K562 (cell line): Measurements from ENCODE around the gene USP12. TPM values are rescaled to one million over a fixed set of nuclear protein-coding genes. Genes with fewer than 3 reads are reported as not detected.
"Not testable (repeated sequence)": the region's sequence is repeated elsewhere in the genome, so short reads cannot be mapped to it uniquely, and the experiment has no call there.

ENCODE experiments used
- ATAC-seq: fragments of 200-7000 bp; cut with Tn5 transposase; 3 replicates; pipeline ENCODE4 v1.9.1; 2020; ENCODE audit warnings: moderate library complexity
- BruUV-seq: library from RNA; stranded (reverse); fragments of 400-500 nt; replicated peaks from 2 replicates; lab custom pipeline; 2021; lab: Mats Ljungman, UMichigan
- CTCF ChIA-PET: fragments of 300-600 bp; formaldehyde crosslinking; extraction: SDS; loops from one replicate; lab custom pipeline; 2021; ENCODE audit warnings: low intra/inter-chr PET ratio; lab: Yijun Ruan, JAX
- POLR2A ChIA-PET: fragments of 300-600, 350-650 bp; sonication (Branson Sonifier 250); formaldehyde crosslinking; extraction: SDS; loops from one replicate; lab custom pipeline; 2021; ENCODE audit warnings: antibody characterized with exemption, inconsistent platforms; lab: Yijun Ruan, JAX
- DNase-seq, 4 experiments: peaks; one replicate each; pipeline versions ENCODE4 v3.0.0 to v3.0.0-alpha.2; 2011 to 2018; ENCODE audit warnings: low spot score in 3 of 4, mixed read lengths in 3 of 4; ENCODE audit errors: extremely low read depth in 1 of 4
- FAIRE-seq: peaks from 2 replicates; lab custom pipeline; 2011; peaks lifted over from hg19 to GRCh38; lab: Jason Lieb, UNC
- H2AFZ ChIP-seq: 2 replicates; pipeline ENCODE4 v1.6.0; 2011; ENCODE audit warnings: low read depth, low read length, control low read depth, inconsistent platforms
- H3K27ac ChIP-seq: fragments of 200-600 bp; 3 replicates; pipeline ENCODE4 v1.8.0; 2011; ENCODE audit warnings: low read depth, mild to moderate bottlenecking, control low read depth, inconsistent platforms, low read length, moderate library complexity, mixed read lengths; ENCODE audit errors: extremely low read depth
- H3K27me3 ChIP-seq, 2 experiments: fragments of 300-600 bp in 1 of 2; 2 replicates in 1 of 2; 3 replicates in 1 of 2; pipeline versions ENCODE4 v1.6.0 to v1.8.0; 2011; ENCODE audit warnings: inconsistent platforms in 2 of 2, low read length in 2 of 2, mild to moderate bottlenecking in 1 of 2, mixed read lengths in 1 of 2, moderate library complexity in 1 of 2; ENCODE audit not compliant: control insufficient read depth in 2 of 2, insufficient read depth in 2 of 2
- H3K36me3 ChIP-seq: fragments of 300-600 bp; 3 replicates; pipeline ENCODE4 v1.8.0; 2011; ENCODE audit warnings: mild to moderate bottlenecking, low read length, inconsistent platforms; ENCODE audit not compliant: control insufficient read depth, insufficient read depth
- H3K4me1 ChIP-seq, 2 experiments: fragments of 200-600 bp in 1 of 2; replicated peaks in 1 of 2; 2 replicates in 1 of 2; 3 replicates in 1 of 2; pipeline versions ENCODE4 v1.5.1 to v1.8.0; 2011; ENCODE audit warnings: inconsistent platforms in 2 of 2, low read length in 2 of 2, mild to moderate bottlenecking in 1 of 2, mixed read lengths in 1 of 2, moderate library complexity in 1 of 2; ENCODE audit not compliant: control insufficient read depth in 2 of 2, insufficient read depth in 2 of 2
- H3K4me2 ChIP-seq: 2 replicates; pipeline ENCODE4 v1.6.1; 2011; ENCODE audit warnings: low read length, control low read depth, inconsistent platforms, mixed read lengths; ENCODE audit not compliant: insufficient read depth
- H3K4me3 ChIP-seq: fragments of 200-600 bp; sonication (generic), shearing (Covaris generic); 2 replicates; pipeline ENCODE4 v1.5.1; 2016; ENCODE audit warnings: control low read depth, inconsistent platforms
- H3K79me2 ChIP-seq: fragments of 200-600 bp; 3 replicates; pipeline ENCODE4 v1.8.0; 2011; ENCODE audit warnings: low read length, inconsistent platforms; ENCODE audit not compliant: control insufficient read depth, insufficient read depth
- H3K9ac ChIP-seq, 2 experiments: 2 replicates each; pipeline versions ENCODE4 v1.6.0 to v1.6.1; 2011; ENCODE audit warnings: low read depth in 2 of 2, low read length in 2 of 2, control low read depth in 1 of 2, inconsistent platforms in 1 of 2, mild to moderate bottlenecking in 1 of 2, mixed read lengths in 1 of 2; ENCODE audit not compliant: insufficient read depth in 1 of 2
- H3K9me1 ChIP-seq: one replicate; pipeline ENCODE4 v1.6.0; 2011; ENCODE audit warnings: inconsistent platforms, mild to moderate bottlenecking, low read length, moderate library complexity; ENCODE audit not compliant: control insufficient read depth, insufficient read depth
- H3K9me3 ChIP-seq: replicated peaks from 2 replicates; pipeline ENCODE4 v1.5.1; 2011; ENCODE audit warnings: low read depth, low read length, inconsistent platforms; ENCODE audit not compliant: control insufficient read depth, insufficient read depth
- H4K20me1 ChIP-seq: replicated peaks from 2 replicates; pipeline ENCODE4 v1.6.1; 2011; ENCODE audit warnings: low read length, inconsistent platforms, mixed read lengths; ENCODE audit not compliant: control insufficient read depth, insufficient read depth
- CHAMP1 ChIP-seq: fragments of 450-650 bp; IDR thresholded peaks from 2 replicates; pipeline ENCODE4 v1.6.1; 2016; ENCODE audit warnings: mild to moderate bottlenecking
- HCFC1 ChIP-seq: IDR thresholded peaks from 2 replicates; pipeline ENCODE4 v1.6.1; 2012; ENCODE audit warnings: low read depth, low read length, improper control_type of control experiment
- JUNB ChIP-seq: fragments of 450-650 bp; formaldehyde crosslinking; conservative IDR thresholded peaks from 2 replicates; pipeline ENCODE4 v1.4.0; 2020; ENCODE audit warnings: mild to moderate bottlenecking
- ZBTB33 ChIP-seq: sonication (generic); formaldehyde crosslinking; IDR thresholded peaks from 2 replicates; pipeline ENCODE4 v1.8.1; 2023; ENCODE audit warnings: mild to moderate bottlenecking, missing genetic modification reagents
- ZFP36 ChIP-seq: fragments of 150-350 bp; IDR thresholded peaks from 2 replicates; pipeline ENCODE4 v1.6.1; 2018; ENCODE audit warnings: low read length, low read depth; ENCODE audit not compliant: partially characterized antibody
- ZNF274 ChIP-seq: IDR thresholded peaks from 2 replicates; pipeline ENCODE4 v1.6.1; 2011; ENCODE audit warnings: low read depth, mild to moderate bottlenecking, low read length, moderate library complexity, borderline replicate concordance
- ZNF324 ChIP-seq: fragments of 250-450 bp; sonication (Bioruptor Pico); IDR thresholded peaks from 2 replicates; pipeline ENCODE4 v1.4.0; 2020; ENCODE audit warnings: mild to moderate bottlenecking
- ZNF75A ChIP-seq: fragments of 450-650 bp; formaldehyde crosslinking; IDR thresholded peaks from 2 replicates; pipeline ENCODE4 v1.4.0; 2020; ENCODE audit warnings: mild to moderate bottlenecking
- WGBS: fragments of 100-300 bp; shearing (Covaris generic); methylation state at CpG from one replicate; pipeline ENCODE4 v1.1.6; 2016; ENCODE audit warnings: low coverage, mixed read lengths; ENCODE audit not compliant: insufficient coverage; ENCODE audit errors: missing lambda C conversion rate; 5-methylcytosine and 5-hydroxymethylcytosine counted together
- in situ Hi-C: fragments of 300-500 bp; cut with MboI; formaldehyde crosslinking; loops from 4 replicates; pipeline ENCODE4 v1.15.0; 2018; ENCODE audit warnings: inconsistent platforms, mixed read lengths
- intact Hi-C: fragments of 100-400 bp; cut with micrococcal nuclease; formaldehyde crosslinking; loops from 2 replicates; pipeline ENCODE4 v1.14.2; 2022
- polyA plus RNA-seq, 8 experiments: library from polyadenylated mRNA; depleted of rRNA in 4 of 8; stranded (reverse) in 5 of 8; unstranded in 3 of 8; fragments of >200 nt; fragmentation: Nextera tagmentation in 2 of 8; fragmentation: Illumina TruSeq in 1 of 8; extraction: Ambion mirVana in 2 of 8; extraction: Trizol in 1 of 8; gene quantifications; 2 replicates each; pipeline versions ENCODE4 v1.2.1 to v1.2.3, GENCODE V29; 2011 to 2014; ENCODE audit warnings: inconsistent platforms in 1 of 8, missing spikeins in 1 of 8
- total RNA-seq, 7 experiments: library from RNA; depleted of rRNA in 6 of 7; stranded (reverse); fragments of >200 nt in 6 of 7; fragmentation: Illumina TruSeq in 2 of 7; extraction: Trizol in 2 of 7; gene quantifications; 2 replicates each; pipeline versions ENCODE4 v1.2.1 to v1.2.3, GENCODE V29; 2011 to 2021; ENCODE audit warnings: low replicate concordance in 1 of 7

USP12 gene
- total and polyA plus RNA-seq, 9 of the 15 experiments (the other 6 are each of a cell fraction or from before 2014, with no cell fraction given): 1.8 to 20.5 (median 13.3) TPM

GRCh38 chr13:27124571-27124970 lies 47.0 kb downstream of the USP12 start (continued):
- no peak for TF ChIP-seq HCFC1
- TF ChIP-seq ZNF324 (CRISPR knock-in tag): no peak
- TF ChIP-seq JUNB (CRISPR knock-in tag): no peak
- no peak for TF ChIP-seq ZNF274
- TF ChIP-seq ZNF75A: peak; percentile 77; the same call in 1 of the 2 replicates

GRCh38 chr13:27123445-27123844 lies 48.2 kb downstream of the USP12 start:
- H3K27me3 ChIP-seq, H4K20me1 ChIP-seq, H3K4me3 ChIP-seq, BruUV-seq, H3K36me3 ChIP-seq, in situ Hi-C loops, FAIRE-seq, ATAC-seq, H3K9ac ChIP-seq, H3K27ac ChIP-seq, CTCF ChIA-PET, H3K9me3 ChIP-seq, H3K4me2 ChIP-seq, DNase-seq, H3K9me1 ChIP-seq, H2AFZ ChIP-seq: not testable (repeated sequence)
- WGBS: 95% methylated on average over 4 of the region's 4 CpGs
- POLR2A ChIA-PET: interaction anchor here (0.7 kb wide), 1 partner anchor 127 kb away, joined by 3 read pairs; no protein-coding TSS in a partner anchor
- TF ChIP-seq ZBTB33 (peak; percentile 93), ZFP36 (peak; percentile 29), CHAMP1 (peak; percentile 68; the same call in 1 of the 2 replicates)
- intact Hi-C loops: loop anchor here (10.0 kb wide), 1 partner anchor 99 kb away; no protein-coding TSS in a partner anchor
- Histone ChIP-seq H3K4me1 (peaks cover 0 to 26% of the 10 kb centered on the region in 2 experiments; a peak in 3 of 5 replicates), H3K79me2 (peaks cover 76% of the 10 kb centered on the region)
